HG02885 (cell line): ENCODE measurements around the gene CHD9.
"Not testable (repeated sequence)": the region's sequence is repeated elsewhere in the genome, so short reads cannot be mapped to it uniquely, and the experiment has no call there.

Experiments used
- ATAC-seq: cut with Tn5 transposase; IDR thresholded peaks from one replicate; pipeline ENCODE4 v1.9.1; 2021; ENCODE audit warnings: mild to moderate bottlenecking; ENCODE audit not compliant: unreplicated experiment, poor library complexity

CHD9 gene

GRCh38 chr16:53330991-53331390 is 276.2 kb downstream of the CHD9 start:
- ATAC-seq: not testable (repeated sequence)

GRCh38 chr16:53334581-53334980 is 279.8 kb downstream of the CHD9 start:
- no peak for ATAC-seq

- no peak for ATAC-seq
These were observed 282.5 kb downstream of the CHD9 start for GRCh38 chr16:53337294-53337693.

- ATAC-seq: no peak
These were observed 287.0 kb downstream of the CHD9 start for GRCh38 chr16:53341792-53342191.

GRCh38 chr16:53355064-53355463 is 300.3 kb downstream of the CHD9 start:
- no peak for ATAC-seq

- no peak for ATAC-seq
These were observed 301.9 kb downstream of the CHD9 start for GRCh38 chr16:53356478-53357207.

- no peak for ATAC-seq
These were observed 302.4 kb downstream of the CHD9 start for GRCh38 chr16:53357208-53357586.

- no peak for ATAC-seq
These were observed 303.2 kb downstream of the CHD9 start for GRCh38 chr16:53357955-53358354.

GRCh38 chr16:53358884-53359283 is 304.1 kb downstream of the CHD9 start:
- peak; percentile 65 for ATAC-seq

GRCh38 chr16:53369921-53370320 is 315.1 kb downstream of the CHD9 start:
- no peak for ATAC-seq

- ATAC-seq: no peak
These were observed 316.0 kb downstream of the CHD9 start for GRCh38 chr16:53370827-53371226.

GRCh38 chr16:53372992-53373871 is 318.4 kb downstream of the CHD9 start:
- peak; percentile 82 for ATAC-seq

GRCh38 chr16:53374800-53375199 is 320.0 kb downstream of the CHD9 start:
- no peak for ATAC-seq

GRCh38 chr16:53378138-53378537 is 323.3 kb downstream of the CHD9 start:
- no peak for ATAC-seq
